T1000 (cell line): ENCODE results near the gene ADPRS.

Experiments used
- DNase-seq: peaks from one replicate; lab custom pipeline; 2025; ENCODE audit warnings: mixed read lengths; lab: John Stamatoyannopoulos, UW

ADPRS gene

GRCh38 chr1:36133484-36133883 is 44.8 kb downstream of the ADPRS start:
- peak; percentile 91 for DNase-seq

- no peak for DNase-seq
Observed at GRCh38 chr1:36134031-36134430, 45.3 kb downstream of the ADPRS start.

- DNase-seq = peak; percentile 55
Observed at GRCh38 chr1:36134505-36135329, 46.0 kb downstream of the ADPRS start.

GRCh38 chr1:36135330-36135667 is 46.6 kb downstream of the ADPRS start:
- no peak for DNase-seq

GRCh38 chr1:36135796-36136195 is 47.1 kb downstream of the ADPRS start:
- no peak for DNase-seq

- no peak for DNase-seq
Observed at GRCh38 chr1:36136535-36136934, 47.8 kb downstream of the ADPRS start.

GRCh38 chr1:36137226-36137625 is 48.5 kb downstream of the ADPRS start:
- no peak for DNase-seq

GRCh38 chr1:36137776-36138175 is 49.1 kb downstream of the ADPRS start:
- DNase-seq = no peak

GRCh38 chr1:36139521-36139920 is 50.8 kb downstream of the ADPRS start:
- no peak for DNase-seq

- DNase-seq = no peak
Observed at GRCh38 chr1:36142121-36142520, 53.4 kb downstream of the ADPRS start.

GRCh38 chr1:36143424-36143823 is 54.7 kb downstream of the ADPRS start:
- DNase-seq = no peak
